Dermis lymphatic vessel endothelial cell (primary cell): ENCODE results near the gene ASPA. TPM values are rescaled to one million over a fixed set of nuclear protein-coding genes. Genes with fewer than 3 reads are reported as not detected.

Source experiments
- total RNA-seq: library from RNA; depleted of rRNA; stranded (reverse); fragments of >200 nt; gene quantifications from 2 replicates; pipeline ENCODE4 v1.2.1, GENCODE V29; 2014

The ASPA gene
- total RNA-seq = not detected in 2 replicates

DNA sequence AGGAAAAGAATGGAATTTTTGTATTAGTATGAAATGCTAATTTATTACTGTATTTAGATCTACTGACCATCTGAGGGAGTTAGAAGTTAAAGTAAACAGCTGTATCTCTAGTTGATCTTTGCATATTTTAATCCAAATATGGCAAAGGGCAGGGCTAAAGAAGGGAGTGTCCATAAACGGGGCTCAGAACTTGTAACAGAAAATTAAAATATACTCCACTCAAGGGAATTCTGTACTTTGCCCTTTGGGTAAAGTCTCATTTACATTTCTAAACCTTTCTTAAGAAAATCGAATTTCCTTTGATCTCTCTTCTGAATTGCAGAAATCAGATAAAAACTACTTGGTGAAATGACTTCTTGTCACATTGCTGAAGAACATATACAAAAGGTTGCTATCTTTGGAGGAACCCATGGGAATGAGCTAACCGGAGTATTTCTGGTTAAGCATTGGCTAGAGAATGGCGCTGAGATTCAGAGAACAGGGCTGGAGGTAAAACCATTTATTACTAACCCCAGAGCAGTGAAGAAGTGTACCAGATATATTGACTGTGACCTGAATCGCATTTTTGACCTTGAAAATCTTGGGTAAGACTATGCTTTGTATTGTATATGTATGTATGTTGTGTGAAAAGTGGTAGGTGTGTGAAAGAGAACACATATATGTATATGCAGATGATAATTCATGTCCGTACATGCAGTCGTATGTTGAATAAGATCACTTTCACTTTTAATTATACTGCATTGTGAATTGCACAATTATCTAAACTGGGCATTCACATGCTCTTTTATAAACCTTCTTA is at the start of gene ASPA:
Gene ASPA, plus strand, starts transcription at position 186 of the 799 bp plus-strand sequence. Its CDS starts 163 bp downstream, at position 349.

GRCh38 chr17:3433741-3434140 is 42.1 kb upstream of the ASPA start, which contains the start of gene OR1E2:
Gene OR1E2, minus strand, starts transcription at chr17:3433841. Its CDS starts 0 bp downstream, at chr17:3433841.

DNA sequence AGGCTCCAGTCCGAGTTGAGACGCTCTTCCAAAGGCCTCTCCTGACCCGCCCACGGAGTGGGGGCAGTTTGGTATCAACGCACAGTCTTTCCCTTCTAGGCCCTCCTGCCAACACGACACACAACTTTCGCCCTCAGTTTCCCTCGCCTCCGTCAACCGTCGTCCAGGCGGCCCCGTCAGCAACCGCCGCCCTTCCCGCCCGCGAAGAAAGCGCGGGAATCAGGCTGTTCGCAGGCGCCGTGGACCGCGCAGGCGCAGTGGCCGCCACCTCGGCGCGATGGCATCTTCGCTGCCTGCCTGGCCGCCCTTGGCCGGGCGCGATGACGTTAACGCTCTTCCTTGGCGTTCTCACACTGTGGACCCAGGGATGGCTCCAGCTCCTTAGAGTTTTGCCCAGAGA is 4.2 kb upstream of the ASPA start, which contains the start of gene SPATA22:
Gene SPATA22, minus strand, starts transcription at position 221 of the 400 bp plus-strand sequence. CDS start 2,494 bp downstream, outside the sequence.

Other genes starting within 250 kb of the ASPA start
- not detected in 2 replicates for gene OR3A1, start 177.6 kb upstream of the ASPA start, total RNA-seq
- gene OR3A2, start 89.7 kb upstream of the ASPA start, total RNA-seq = not detected in 2 replicates
- not detected in 2 replicates for gene OR1E1, start 77.6 kb upstream of the ASPA start, total RNA-seq
- gene OR3A3, start 64.6 kb upstream of the ASPA start, total RNA-seq = not detected in 2 replicates
- not detected in 2 replicates for gene OR1E2, start 42.2 kb upstream of the ASPA start, total RNA-seq
- gene SPATA22, start 4.2 kb upstream of the ASPA start, total RNA-seq = 0.33 TPM in 1 of 2 replicates, not detected in the other
- under 0.01 TPM in 1 of 2 replicates, not detected in the other for gene TRPV3, start 81.8 kb downstream of the ASPA start, total RNA-seq
- gene TRPV1, start 133.4 kb downstream of the ASPA start, total RNA-seq = 0.22 and 0.43 TPM in 2 replicates
- gene SHPK, start 160.3 kb downstream of the ASPA start, total RNA-seq = 8.5 and 15.3 TPM in 2 replicates
- 14.5 and 17.2 TPM in 2 replicates for gene CTNS, start 160.8 kb downstream of the ASPA start, total RNA-seq
- gene TAX1BP3, start 192.6 kb downstream of the ASPA start, total RNA-seq = 160 and 180 TPM in 2 replicates
- gene EMC6, start 192.8 kb downstream of the ASPA start, total RNA-seq = 11.4 and 16.3 TPM in 2 replicates
- 0.11 and 0.17 TPM in 2 replicates for gene P2RX5, start 220.2 kb downstream of the ASPA start, total RNA-seq
- gene HASPIN, start 247.9 kb downstream of the ASPA start, total RNA-seq = 1.1 and 1.4 TPM in 2 replicates